Mucosa of descending colon (tissue), 3 donors: Measurements from ENCODE around the gene ADGB. TPM values are rescaled to one million over a fixed set of nuclear protein-coding genes. Genes with fewer than 3 reads are reported as not detected.
A peak's percentile ranks its signal among the peaks of the same experiment; 100 is the strongest.
"Not testable (repeated sequence)": the region's sequence is repeated elsewhere in the genome, so short reads cannot be mapped to it uniquely, and the experiment has no call there.

Experiments used
- ATAC-seq: fragments of 200-7000 bp; cut with Tn5 transposase; one replicate; pipeline ENCODE4 v1.9.1; 2020; ENCODE audit warnings: mild to moderate bottlenecking, moderate library complexity
- DNase-seq, 3 donors: peaks; one replicate each; pipeline ENCODE4 v3.0.0-alpha.2; 2020
- H3K36me3 ChIP-seq: fragments of 200-600 bp; one replicate; pipeline ENCODE4 v1.8.0; 2021; ENCODE audit warnings: low read depth, mild to moderate bottlenecking
- H3K4me1 ChIP-seq: fragments of 200-600 bp; one replicate; pipeline ENCODE4 v1.8.0; 2021; ENCODE audit warnings: low read depth, mild to moderate bottlenecking
- H3K4me3 ChIP-seq: fragments of 200-600 bp; one replicate; pipeline ENCODE4 v1.8.0; 2021; ENCODE audit warnings: mild to moderate bottlenecking
- H3K9me3 ChIP-seq: fragments of 200-600 bp; one replicate; pipeline ENCODE4 v1.8.0; 2021; ENCODE audit warnings: mild to moderate bottlenecking
- CTCF ChIP-seq: fragments of 200-600 bp; IDR thresholded peaks from one replicate; pipeline ENCODE4 v1.8.0; 2022; ENCODE audit warnings: antibody characterized with exemption, mild to moderate bottlenecking
- intact Hi-C, 2 donors: fragments of 100-400 bp; cut with DNase I in 1 of 2; cut with micrococcal nuclease in 1 of 2; formaldehyde crosslinking; loops; one replicate each; pipeline versions ENCODE4 v1.11.0 to v1.11.1; 2022; cut with DNase I, micrococcal nuclease
- total RNA-seq, 3 donors: library from RNA; stranded (reverse); fragmentation: NEBNext Ultra II Directional in 2 of 3; extraction: Animal tissue kit (Norgen Biotek cat#: 25700) in 2 of 3; gene quantifications; one replicate each; pipeline versions ENCODE4 v1.2.1 to v1.2.4, GENCODE V29; 2021 to 2023
- donor health status: DM: no; HTN: no; CAD: no; lungs with moderate emphysema.
- donor health status: DM: no; HTN: no; CAD: no.
- donor health status: DM: no; HTN: yes; CAD: no.

Gene ADGB
- total RNA-seq, 3 donors from 2014 or later, result 0.70 to 2.2 (median 2.1) TPM

GRCh38 chr6:146785001-146785585, 186.3 kb downstream of the ADGB start:
- no peaks in the 10 kb centered on the region for H3K36me3 ChIP-seq
- DNase-seq (peak in 1 of 3 donors; percentile 55), ATAC-seq (peak; percentile 67)
- H3K4me1 ChIP-seq, result no peaks in the 10 kb centered on the region
- H3K9me3 ChIP-seq, result no peaks in the 10 kb centered on the region
- intact Hi-C loops, result no loop called here
- TF ChIP-seq CTCF, result peak; percentile 27
- no peak overlapping the region for H3K4me3 ChIP-seq

- Histone ChIP-seq H3K36me3 (no peaks in the 10 kb centered on the region), H3K4me1 (no peaks in the 10 kb centered on the region), H3K4me3 (no peak overlapping the region), H3K9me3 (no peaks in the 10 kb centered on the region)
- ATAC-seq, result no peak
- no peak for DNase-seq
- intact Hi-C loops, result no loop called here
- TF ChIP-seq CTCF, result no peak
Observed at GRCh38 chr6:146787876-146788508, 189.2 kb downstream of the ADGB start.

GRCh38 chr6:146790561-146791091, 191.9 kb downstream of the ADGB start:
- no peak for ATAC-seq

GRCh38 chr6:146791930-146792329, 193.2 kb downstream of the ADGB start:
- TF ChIP-seq CTCF, result no peak
- DNase-seq (no peak), ATAC-seq (no peak)
- Histone ChIP-seq H3K36me3 (no peaks in the 10 kb centered on the region), H3K4me1 (no peaks in the 10 kb centered on the region), H3K4me3 (no peak overlapping the region), H3K9me3 (no peaks in the 10 kb centered on the region)
- intact Hi-C loops, result no loop called here

More at GRCh38 chr6:146790561-146791091, 191.9 kb downstream of the ADGB start:
- Histone ChIP-seq H3K4me1 (no peaks in the 10 kb centered on the region), H3K4me3 (no peak overlapping the region), H3K9me3 (no peaks in the 10 kb centered on the region), H3K36me3 (no peaks in the 10 kb centered on the region)
- no peak for DNase-seq
- intact Hi-C loops, result no loop called here
- no peak for TF ChIP-seq CTCF

GRCh38 chr6:146793218-146793617, 194.4 kb downstream of the ADGB start:
- ATAC-seq, H3K36me3 ChIP-seq, DNase-seq, H3K4me1 ChIP-seq, intact Hi-C loops, H3K4me3 ChIP-seq, H3K9me3 ChIP-seq: not testable (repeated sequence)

GRCh38 chr6:146795479-146796133, 196.8 kb downstream of the ADGB start:
- H3K9me3 ChIP-seq, result no peaks in the 10 kb centered on the region
- no peak for TF ChIP-seq CTCF
- DNase-seq (no peak), ATAC-seq (no peak)
- H3K36me3 ChIP-seq, result no peaks in the 10 kb centered on the region
- no peaks in the 10 kb centered on the region for H3K4me1 ChIP-seq
- intact Hi-C loops, result no loop called here
- H3K4me3 ChIP-seq, result no peak overlapping the region

- intact Hi-C loops, H3K9me3 ChIP-seq, H3K4me3 ChIP-seq, DNase-seq, H3K4me1 ChIP-seq, ATAC-seq, H3K36me3 ChIP-seq: not testable (repeated sequence)
Observed at GRCh38 chr6:146803167-146803566, 204.4 kb downstream of the ADGB start.
